Activated naive CD8-positive, alpha-beta T cell treated with anti-CD3 and anti-CD28 coated beads, Interleukin-2, amount 10 ng/mL, durations not matched to agents 7 days and 5 days (primary cell): Measurements from ENCODE around the gene DGKI. TPM values are rescaled to one million over a fixed set of nuclear protein-coding genes. Genes with fewer than 3 reads are reported as not detected.

Experiments
- ATAC-seq: fragments of 150-1000 bp; cut with Tn5 transposase; one replicate; pipeline ENCODE4 v1.10.0; 2021; ENCODE audit warnings: low read depth, moderate library complexity
- POLR2A ChIA-PET: fragments of 350-600 bp; sonication (Branson Sonifier 250); formaldehyde crosslinking; loops from one replicate; lab custom pipeline; 2021; ENCODE audit warnings: antibody characterized with exemption; lab: Charles Lee
- DNase-seq: peaks from one replicate; pipeline ENCODE4 v3.0.0; 2021
- H3K27ac Mint-ChIP-seq: one replicate; pipeline ENCODE4 v1.8.0; 2022; ENCODE audit warnings: mild to moderate bottlenecking, mixed read lengths
- H3K27me3 Mint-ChIP-seq: one replicate; pipeline ENCODE4 v1.8.0; 2022; ENCODE audit warnings: mild to moderate bottlenecking, moderate library complexity, mixed read lengths
- H3K36me3 Mint-ChIP-seq: one replicate; pipeline ENCODE4 v1.8.0; 2021; ENCODE audit warnings: mild to moderate bottlenecking, mixed read lengths
- H3K4me1 Mint-ChIP-seq: one replicate; pipeline ENCODE4 v1.8.0; 2021; ENCODE audit warnings: mixed read lengths
- H3K4me3 Mint-ChIP-seq: one replicate; pipeline ENCODE4 v1.8.0; 2022; ENCODE audit warnings: mild to moderate bottlenecking, moderate library complexity, mixed read lengths
- H3K9me3 Mint-ChIP-seq: one replicate; pipeline ENCODE4 v1.8.0; 2021; ENCODE audit warnings: mixed read lengths
- total RNA-seq, 2 experiments: library from RNA; stranded (reverse); gene quantifications; one replicate each; pipeline ENCODE4 v1.2.3, GENCODE V29; 2021

Gene DGKI
- total RNA-seq, 2 experiments from 2014 or later = not detected

DNA sequence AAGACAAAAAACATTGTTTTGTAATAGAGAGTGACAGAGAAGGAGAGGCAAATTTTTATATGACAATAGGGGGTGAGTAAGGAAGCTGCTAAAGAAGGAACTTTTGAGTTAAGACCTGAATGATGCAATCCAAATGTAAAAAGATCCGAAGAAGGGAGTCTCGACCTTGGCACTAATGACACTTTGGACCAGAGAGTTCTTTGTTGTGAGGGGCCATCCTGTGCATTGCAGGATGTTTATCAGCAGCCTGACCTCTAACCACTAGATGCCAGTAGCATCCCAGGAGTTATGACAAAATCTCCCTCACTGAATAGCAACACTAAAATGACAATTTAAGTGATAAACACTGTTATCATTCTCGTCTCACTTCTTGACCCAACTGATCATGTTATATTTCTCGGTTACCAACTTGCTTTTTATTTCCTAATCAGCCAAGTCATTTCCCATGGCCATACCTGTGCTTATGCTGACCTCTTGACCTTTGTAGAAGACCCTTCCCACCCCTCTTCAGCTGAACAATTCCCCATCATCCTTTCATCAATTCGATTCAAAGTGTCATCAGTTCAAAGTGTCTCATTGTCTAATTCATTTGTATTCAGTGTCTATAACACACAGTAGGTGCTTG is 30.0 kb downstream of the DGKI start:
- Mint-ChIP-seq H3K4me3 (no peak overlapping the region), H3K27ac (no peak overlapping the region), H3K36me3 (no peaks in the 10 kb centered on the region), H3K27me3 (peaks cover 11% of the 10 kb centered on the region), H3K4me1 (no peaks in the 10 kb centered on the region), H3K9me3 (no peaks in the 10 kb centered on the region)
- ATAC-seq (no peak), DNase-seq (no peak)
- POLR2A ChIA-PET = no interaction called here

DNA sequence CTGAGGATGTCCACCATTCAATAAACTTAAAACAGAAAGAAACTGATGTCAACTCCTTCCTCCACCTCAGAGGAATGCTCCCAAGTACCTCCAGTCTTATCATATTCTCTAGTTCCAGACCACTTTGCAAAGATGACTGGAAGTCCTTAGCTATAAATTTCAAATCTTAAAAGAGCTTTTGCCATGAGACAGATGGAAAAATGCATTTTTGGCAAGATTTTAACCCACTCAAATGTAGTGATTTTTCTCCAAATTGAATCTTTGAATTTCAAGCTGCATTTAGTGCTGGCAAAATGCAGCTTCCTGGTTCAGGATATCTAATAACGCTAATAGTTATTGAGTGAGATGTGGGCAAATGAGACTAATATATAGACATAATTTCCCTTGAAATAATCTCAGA is 33.2 kb downstream of the DGKI start:
- H3K27ac Mint-ChIP-seq = no peak overlapping the region
- no peak for DNase-seq
- H3K4me1 Mint-ChIP-seq = no peaks in the 10 kb centered on the region
- H3K9me3 Mint-ChIP-seq = no peaks in the 10 kb centered on the region
- ATAC-seq = no peak
- POLR2A ChIA-PET = no interaction called here
- H3K4me3 Mint-ChIP-seq = no peak overlapping the region
- no peaks in the 10 kb centered on the region for H3K27me3 Mint-ChIP-seq
- H3K36me3 Mint-ChIP-seq = no peaks in the 10 kb centered on the region

DNA sequence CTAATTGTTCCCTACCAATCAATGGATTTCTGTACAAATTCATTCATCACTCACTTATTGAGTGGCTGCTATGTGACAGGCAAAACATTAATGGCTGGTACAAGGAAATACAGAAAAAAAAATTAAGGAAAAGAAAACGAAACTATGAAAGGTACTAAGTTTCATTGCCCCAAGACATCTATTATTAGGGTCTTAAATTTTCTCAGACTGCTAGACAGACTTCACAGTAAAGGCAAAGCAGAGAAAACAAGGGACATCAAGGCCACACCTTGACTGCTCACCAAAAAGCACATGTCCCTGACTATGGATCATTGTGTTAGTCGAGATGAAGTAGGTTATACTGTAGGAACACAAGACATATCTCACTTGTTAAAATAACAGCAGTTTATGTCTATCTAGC is 36.5 kb downstream of the DGKI start:
- ATAC-seq = no peak
- no peak overlapping the region for H3K4me3 Mint-ChIP-seq
- POLR2A ChIA-PET = no interaction called here

DNA sequence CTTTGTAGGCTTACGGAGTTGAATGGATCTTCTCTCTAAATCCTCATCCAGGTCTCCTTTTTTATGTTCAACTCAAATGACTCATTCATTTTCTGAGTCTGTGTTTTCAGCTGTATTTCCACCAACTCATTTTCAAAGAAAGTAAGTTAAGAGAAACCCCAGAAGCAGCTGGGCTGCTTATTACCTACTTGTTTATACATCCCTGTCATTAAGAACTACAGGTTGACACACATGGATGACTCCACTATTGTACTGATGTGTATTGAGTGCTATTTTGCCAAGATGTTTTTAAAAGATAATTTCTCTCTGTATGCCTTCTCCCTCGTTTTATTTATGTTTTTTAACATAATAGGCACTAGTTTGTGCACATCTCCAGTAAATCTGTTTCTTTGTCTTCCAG is 41.9 kb downstream of the DGKI start:
- POLR2A ChIA-PET = no interaction called here
- Mint-ChIP-seq H3K4me1 (no peaks in the 10 kb centered on the region), H3K27me3 (no peaks in the 10 kb centered on the region), H3K27ac (no peak overlapping the region), H3K9me3 (no peaks in the 10 kb centered on the region), H3K4me3 (no peak overlapping the region), H3K36me3 (no peaks in the 10 kb centered on the region)
- ATAC-seq (no peak), DNase-seq (no peak)

More for the DNA sequence above, 36.5 kb downstream of the DGKI start:
- Mint-ChIP-seq H3K4me1 (no peaks in the 10 kb centered on the region), H3K27ac (no peak overlapping the region), H3K36me3 (no peaks in the 10 kb centered on the region), H3K27me3 (no peaks in the 10 kb centered on the region), H3K9me3 (no peaks in the 10 kb centered on the region)
- DNase-seq = no peak

DNA sequence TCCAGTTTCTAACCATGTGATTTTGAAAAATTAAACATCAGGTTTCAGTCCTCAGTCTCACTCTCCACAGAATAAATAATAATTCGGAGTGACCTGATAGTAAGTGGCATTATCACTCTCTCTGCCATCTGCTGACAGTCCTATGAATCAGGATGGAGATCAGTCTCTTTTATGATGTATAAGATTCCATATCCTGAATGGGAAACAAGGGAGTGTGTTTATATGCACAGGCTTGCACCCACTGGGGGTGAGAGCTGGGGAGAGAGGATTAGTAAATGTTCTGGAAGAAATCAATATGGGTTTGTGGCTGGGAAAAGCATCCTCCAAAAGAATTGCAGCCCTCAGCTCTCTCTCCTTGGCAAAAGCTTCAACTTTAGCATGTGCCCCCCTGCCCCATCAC is 45.3 kb downstream of the DGKI start:
- Mint-ChIP-seq H3K9me3 (no peaks in the 10 kb centered on the region), H3K27ac (no peak overlapping the region), H3K4me1 (no peaks in the 10 kb centered on the region), H3K4me3 (no peak overlapping the region), H3K27me3 (peaks cover 6% of the 10 kb centered on the region), H3K36me3 (no peaks in the 10 kb centered on the region)
- POLR2A ChIA-PET = no interaction called here
- no peak for DNase-seq
- ATAC-seq = no peak

DNA sequence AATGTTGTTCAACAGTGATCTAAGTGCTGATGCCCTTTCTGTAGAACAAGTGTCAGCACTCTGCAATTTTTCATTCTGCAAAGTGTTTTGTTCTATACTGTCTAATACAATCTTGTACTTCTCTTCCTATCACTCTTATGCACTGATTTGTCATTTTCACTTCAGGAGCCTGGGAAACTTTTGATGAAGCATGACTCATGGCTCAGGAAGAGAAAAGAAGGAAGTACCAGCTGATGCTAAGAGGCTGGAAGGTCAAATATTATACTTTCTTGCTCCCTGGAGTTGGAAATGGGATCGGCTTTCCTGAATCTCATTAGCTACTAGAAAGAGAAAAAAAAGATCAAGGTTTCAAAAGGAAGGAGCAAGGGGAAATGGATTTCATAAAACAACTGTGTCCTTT is 45.8 kb downstream of the DGKI start:
- Mint-ChIP-seq H3K9me3 (no peaks in the 10 kb centered on the region), H3K36me3 (no peaks in the 10 kb centered on the region), H3K4me3 (no peak overlapping the region), H3K27ac (no peak overlapping the region), H3K27me3 (peaks cover 6% of the 10 kb centered on the region), H3K4me1 (no peaks in the 10 kb centered on the region)
- ATAC-seq (no peak), DNase-seq (no peak)
- POLR2A ChIA-PET = no interaction called here

DNA sequence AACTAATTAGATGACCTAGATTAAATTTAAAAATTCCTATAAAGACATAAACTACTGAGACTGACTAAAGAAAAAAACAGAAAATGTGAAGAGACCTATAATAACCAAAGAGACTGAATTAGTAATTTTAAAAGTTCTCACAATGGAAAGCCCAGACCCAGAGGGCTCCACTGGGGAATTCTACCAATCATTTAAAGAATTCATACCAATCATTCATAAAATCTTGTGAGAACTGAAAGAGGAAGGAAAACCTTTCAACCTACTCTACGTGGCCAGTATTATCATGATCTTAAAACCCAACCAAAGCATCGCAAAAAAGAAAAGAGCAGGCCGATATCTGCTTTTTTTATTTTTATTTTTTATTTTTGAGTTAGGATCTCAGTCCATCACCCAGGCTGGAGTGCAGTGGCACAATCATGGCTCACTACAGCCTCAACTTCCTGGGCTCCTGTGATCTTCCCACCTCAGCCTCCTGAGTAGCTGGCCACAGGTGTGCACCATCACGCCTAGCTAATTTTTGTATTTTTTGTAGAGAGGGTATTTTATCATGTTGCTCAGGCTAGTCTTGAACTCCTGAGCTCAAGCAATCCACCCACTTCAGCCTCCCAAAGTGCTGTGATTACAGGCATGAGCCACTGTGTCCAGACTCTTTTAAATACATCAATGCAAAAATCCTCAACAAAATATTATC is 48.6 kb downstream of the DGKI start:
- Mint-ChIP-seq H3K4me1 (no peaks in the 10 kb centered on the region), H3K27ac (no peak overlapping the region), H3K36me3 (no peaks in the 10 kb centered on the region), H3K27me3 (peaks cover 9% of the 10 kb centered on the region), H3K4me3 (no peak overlapping the region), H3K9me3 (peaks cover 1% of the 10 kb centered on the region)
- DNase-seq (no peak), ATAC-seq (no peak)
- POLR2A ChIA-PET = no interaction called here

DNA sequence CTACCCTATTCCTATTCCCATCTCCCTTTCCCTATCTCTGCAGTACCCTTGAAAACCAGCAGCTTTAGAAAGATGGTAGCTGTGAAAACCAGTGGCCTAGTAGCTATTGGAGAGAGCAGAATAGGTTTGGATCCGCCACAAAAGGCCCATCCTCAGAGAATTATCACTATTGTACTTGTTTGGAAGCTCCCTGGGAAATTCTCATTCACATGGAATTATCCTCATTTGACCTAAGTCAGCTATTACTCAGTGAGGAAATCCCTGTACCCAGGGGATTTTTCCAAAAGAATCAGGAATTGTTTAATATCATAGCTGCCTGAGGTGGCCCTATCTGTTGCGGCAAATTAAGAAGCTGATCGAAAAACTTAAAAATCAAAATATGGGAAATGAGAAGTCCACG is 51.6 kb downstream of the DGKI start:
- no peak for ATAC-seq
- H3K4me3 Mint-ChIP-seq = no peak overlapping the region
- H3K9me3 Mint-ChIP-seq = peaks cover 1% of the 10 kb centered on the region
- no peaks in the 10 kb centered on the region for H3K36me3 Mint-ChIP-seq
- H3K27me3 Mint-ChIP-seq = peaks cover 12% of the 10 kb centered on the region
- POLR2A ChIA-PET = no interaction called here
- no peak for DNase-seq
- no peaks in the 10 kb centered on the region for H3K4me1 Mint-ChIP-seq
- no peak overlapping the region for H3K27ac Mint-ChIP-seq

DNA sequence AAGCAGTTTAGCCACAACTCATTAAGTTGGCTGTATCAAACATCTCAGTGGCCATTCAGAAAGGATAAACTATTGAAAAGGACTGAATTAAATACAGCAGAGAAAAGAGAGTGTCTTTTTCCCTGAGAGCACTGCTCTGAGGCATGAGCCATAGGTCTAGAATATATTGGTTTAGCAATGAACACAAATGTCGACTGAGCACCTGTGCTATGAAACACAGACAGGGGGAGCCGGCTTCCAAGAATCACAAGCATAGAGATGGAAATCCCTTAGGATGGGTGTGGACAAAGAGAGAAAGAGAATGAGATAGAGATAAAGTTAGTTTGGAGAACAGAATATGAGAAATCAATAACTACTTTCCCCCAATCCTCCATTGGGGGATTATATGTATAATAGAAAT is 54.8 kb downstream of the DGKI start:
- no peaks in the 10 kb centered on the region for H3K36me3 Mint-ChIP-seq
- POLR2A ChIA-PET = no interaction called here
- peaks cover 1% of the 10 kb centered on the region for H3K9me3 Mint-ChIP-seq
- no peak overlapping the region for H3K27ac Mint-ChIP-seq
- no peak for ATAC-seq
- H3K4me3 Mint-ChIP-seq = no peak overlapping the region
- DNase-seq = no peak
- H3K4me1 Mint-ChIP-seq = no peaks in the 10 kb centered on the region
- H3K27me3 Mint-ChIP-seq = peaks cover 7% of the 10 kb centered on the region

DNA sequence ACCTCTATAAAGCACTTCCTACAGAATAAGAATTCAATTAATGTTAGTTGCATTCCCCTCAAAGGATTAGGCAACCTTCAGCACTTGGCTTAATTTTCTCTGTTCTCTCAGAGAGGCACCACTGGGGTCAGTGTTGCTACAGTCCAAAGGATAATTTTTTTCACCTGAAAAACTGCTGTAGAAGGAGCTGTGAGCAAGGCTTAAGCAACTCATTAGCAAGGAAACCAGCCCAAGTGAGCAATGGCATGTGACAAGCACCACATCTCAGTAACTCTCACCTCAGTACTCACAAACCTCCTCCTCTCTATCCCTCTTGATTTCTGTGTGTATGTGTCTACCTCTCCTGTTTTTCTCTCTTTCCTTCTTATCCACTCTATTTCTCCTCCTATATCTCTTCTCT is 55.9 kb downstream of the DGKI start:
- Mint-ChIP-seq H3K27me3 (peaks cover 7% of the 10 kb centered on the region), H3K4me3 (no peak overlapping the region), H3K9me3 (peaks cover 2% of the 10 kb centered on the region), H3K36me3 (no peaks in the 10 kb centered on the region), H3K27ac (no peak overlapping the region), H3K4me1 (no peaks in the 10 kb centered on the region)
- POLR2A ChIA-PET = no interaction called here
- no peak for ATAC-seq
- no peak for DNase-seq

DNA sequence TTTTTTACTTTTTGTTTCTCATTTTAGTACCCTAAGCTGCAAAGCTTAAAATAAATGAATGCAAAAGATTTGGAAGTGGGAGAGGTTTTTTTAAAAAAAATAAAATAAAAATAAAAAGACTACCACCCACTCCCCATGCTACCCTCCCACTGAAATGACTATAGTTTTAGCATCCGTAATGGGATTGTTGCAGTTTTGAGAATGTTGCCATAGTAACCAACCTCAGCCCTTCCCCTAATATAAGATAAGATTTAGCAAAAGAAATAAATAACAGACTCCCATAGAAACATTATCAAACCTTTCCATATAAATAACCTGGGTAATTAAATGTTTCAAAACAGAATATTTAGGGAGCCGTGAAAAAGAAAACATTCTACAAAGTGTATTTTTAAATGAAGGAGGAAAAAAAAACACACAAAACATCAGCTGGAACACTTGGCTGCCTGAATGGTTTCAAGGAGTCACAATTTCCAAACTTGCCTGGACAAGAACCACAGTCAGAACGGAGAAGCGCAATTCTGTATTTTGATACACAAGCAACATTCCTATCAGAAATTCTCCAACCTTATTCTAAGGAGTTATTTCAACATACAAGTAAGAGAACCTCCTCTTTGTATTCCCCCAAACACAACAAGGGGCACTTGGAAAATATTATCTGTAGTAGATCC is 57.4 kb downstream of the DGKI start:
- H3K36me3 Mint-ChIP-seq = no peaks in the 10 kb centered on the region
- H3K4me3 Mint-ChIP-seq = no peak overlapping the region
- H3K9me3 Mint-ChIP-seq = peaks cover 2% of the 10 kb centered on the region
- DNase-seq (no peak), ATAC-seq (no peak)
- POLR2A ChIA-PET = no interaction called here
- H3K27ac Mint-ChIP-seq = no peak overlapping the region
- no peaks in the 10 kb centered on the region for H3K4me1 Mint-ChIP-seq
- peaks cover 7% of the 10 kb centered on the region for H3K27me3 Mint-ChIP-seq

DNA sequence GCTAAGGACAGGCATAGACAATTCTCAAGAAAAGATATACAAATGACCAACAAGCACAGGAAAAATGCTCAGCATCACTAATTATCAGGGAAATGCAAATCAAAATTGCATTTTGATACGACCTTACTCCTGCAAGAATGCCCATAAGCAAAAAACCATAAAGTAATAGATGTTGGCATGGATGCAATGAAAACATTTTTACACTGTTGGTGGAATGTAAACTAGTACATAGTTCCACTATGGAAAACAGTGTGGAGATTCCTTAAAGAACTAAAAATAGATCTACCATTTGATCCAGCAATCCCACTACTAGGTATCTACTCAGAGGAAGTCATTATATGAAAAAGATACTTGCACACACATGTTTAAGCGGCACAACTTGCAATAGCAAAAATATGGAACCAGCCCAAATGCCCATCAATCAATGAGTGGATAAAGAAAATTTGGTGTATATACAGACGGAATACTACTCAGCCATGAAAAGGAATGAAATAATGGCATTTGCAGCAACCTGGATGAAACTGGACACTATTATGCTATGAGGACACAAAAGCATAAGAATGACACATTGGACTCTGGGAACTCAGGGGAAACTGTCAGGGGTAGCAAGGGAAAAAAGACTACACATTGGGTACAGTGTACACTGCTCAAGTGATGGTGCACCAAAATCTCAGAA is 59.3 kb downstream of the DGKI start:
- Mint-ChIP-seq H3K27me3 (peaks cover 3% of the 10 kb centered on the region), H3K27ac (no peak overlapping the region), H3K4me3 (no peak overlapping the region), H3K4me1 (no peaks in the 10 kb centered on the region), H3K36me3 (no peaks in the 10 kb centered on the region), H3K9me3 (peaks cover 2% of the 10 kb centered on the region)
- ATAC-seq (no peak), DNase-seq (no peak)
- POLR2A ChIA-PET = no interaction called here

DNA sequence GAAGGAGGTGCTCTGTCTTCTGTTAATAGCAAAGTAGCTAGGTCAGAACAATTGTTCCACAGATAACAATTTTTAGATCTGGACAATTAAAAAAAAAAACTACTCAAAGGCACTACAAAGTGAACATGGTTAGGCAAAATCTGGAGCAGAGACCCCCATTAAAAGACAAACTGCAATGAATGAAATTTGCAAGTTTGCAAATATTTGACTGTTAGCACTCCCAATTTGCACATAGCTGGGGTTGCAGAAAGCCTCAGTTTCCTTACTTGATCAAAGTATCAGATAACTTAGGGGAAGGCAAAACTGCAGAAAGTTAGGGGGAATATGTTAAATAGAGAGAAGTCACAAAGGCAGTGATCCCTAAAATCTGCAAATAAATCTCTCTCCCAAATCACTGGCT is 68.3 kb downstream of the DGKI start:
- Mint-ChIP-seq H3K4me1 (no peaks in the 10 kb centered on the region), H3K36me3 (no peaks in the 10 kb centered on the region), H3K27me3 (peaks cover 8% of the 10 kb centered on the region), H3K27ac (no peak overlapping the region), H3K4me3 (no peak overlapping the region), H3K9me3 (peaks cover 1% of the 10 kb centered on the region)
- DNase-seq (no peak), ATAC-seq (no peak)
- POLR2A ChIA-PET = no interaction called here

DNA sequence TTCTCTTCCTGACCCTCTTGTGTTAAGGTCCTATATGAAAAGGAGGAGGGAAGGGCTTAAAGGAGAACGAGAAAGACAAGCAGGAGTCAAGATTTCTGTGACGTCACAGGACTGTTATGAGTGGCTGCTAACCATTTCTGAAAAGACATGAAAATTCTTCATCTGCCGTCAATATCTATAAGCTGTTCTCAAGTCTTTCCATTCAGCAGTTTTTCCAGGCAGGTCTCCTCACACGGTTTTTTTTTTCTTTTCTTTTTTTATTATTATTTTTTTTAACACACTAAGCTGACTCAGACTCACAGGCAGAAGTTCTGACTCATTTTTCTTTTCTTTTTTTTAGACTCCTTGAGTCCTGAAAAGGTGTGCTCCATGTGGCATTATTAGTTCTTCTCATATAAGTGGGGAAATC is 72.0 kb downstream of the DGKI start:
- POLR2A ChIA-PET = no interaction called here
- no peak for ATAC-seq
- Mint-ChIP-seq H3K27me3 (peaks cover 8% of the 10 kb centered on the region), H3K4me1 (no peaks in the 10 kb centered on the region), H3K36me3 (no peaks in the 10 kb centered on the region), H3K4me3 (no peak overlapping the region), H3K9me3 (no peaks in the 10 kb centered on the region), H3K27ac (no peak overlapping the region)
- no peak for DNase-seq
